Skin of body (tissue), 2 donors: ENCODE results near the gene AUNIP. TPM values are rescaled to one million over a fixed set of nuclear protein-coding genes. Genes with fewer than 3 reads are reported as not detected.

Experiments
- DNase-seq: peaks from one replicate; lab custom pipeline; 2025; lab: John Stamatoyannopoulos, UW
- total RNA-seq: library from RNA; depleted of rRNA; stranded (reverse); fragments of >200 nt; gene quantifications from one replicate; pipeline ENCODE4 v1.2.3, GENCODE V29; 2014

Gene AUNIP
- total RNA-seq, 1 donor from 2014 or later = 1.1 TPM

DNA sequence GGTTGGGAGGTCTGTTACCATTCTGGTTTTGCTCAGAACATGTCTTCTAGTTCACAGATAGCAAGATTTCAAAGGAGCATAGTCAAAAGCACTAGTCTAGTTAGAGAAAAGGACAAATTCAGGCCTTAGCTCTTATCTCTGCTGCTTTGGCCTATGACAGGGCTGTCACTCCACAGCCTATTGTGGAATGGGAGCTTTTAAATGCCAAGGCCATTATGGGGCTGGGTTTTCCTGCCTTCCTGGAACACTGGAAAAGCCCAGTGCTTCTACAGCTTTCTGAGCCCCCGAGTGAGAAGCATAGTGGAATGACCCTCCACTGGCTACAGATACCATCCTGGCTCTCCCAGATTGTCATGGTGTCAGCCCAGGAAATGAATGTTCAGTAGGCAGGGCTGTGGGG lies 30.2 kb downstream of the AUNIP start:
- DNase-seq = no peak

DNA sequence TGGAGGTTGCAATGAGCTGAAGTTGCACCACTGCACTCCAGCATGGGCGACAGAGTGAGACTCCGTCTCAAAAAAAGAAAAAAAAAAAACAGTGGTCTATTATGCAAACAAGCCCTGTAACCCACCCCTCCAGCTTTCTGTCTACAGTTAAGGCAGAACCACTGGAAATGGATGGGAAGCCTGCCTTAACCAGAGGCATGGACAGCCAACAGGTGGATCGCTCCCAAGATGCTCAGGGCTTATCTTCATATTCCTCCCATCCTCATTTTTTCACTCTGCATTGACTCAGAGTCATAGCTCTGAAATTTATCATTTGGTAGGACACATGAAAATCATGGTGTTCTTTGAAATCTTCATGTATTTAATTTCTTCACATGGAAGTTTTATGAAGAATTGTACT lies 30.8 kb downstream of the AUNIP start:
- no peak for DNase-seq

DNA sequence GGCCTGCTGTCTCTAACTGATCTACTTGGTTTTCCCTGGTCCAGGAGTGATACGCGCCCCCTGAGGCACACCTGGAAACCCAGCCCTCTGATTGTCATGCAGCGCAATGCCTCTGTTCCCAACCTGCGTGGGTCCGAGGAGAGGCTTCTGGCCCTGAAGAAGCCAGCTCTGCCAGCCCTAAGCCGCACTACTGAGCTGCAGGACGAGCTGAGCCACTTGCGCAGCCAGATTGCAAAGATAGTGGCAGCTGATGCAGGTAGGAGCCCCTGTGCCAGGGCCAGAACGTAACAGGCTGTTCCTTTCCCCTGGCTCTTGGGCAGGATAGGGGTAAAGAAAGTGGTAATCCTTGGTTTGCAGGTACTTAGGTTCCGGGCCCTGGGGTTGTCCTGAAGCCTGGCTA lies 32.7 kb downstream of the AUNIP start:
- DNase-seq = no peak

DNA sequence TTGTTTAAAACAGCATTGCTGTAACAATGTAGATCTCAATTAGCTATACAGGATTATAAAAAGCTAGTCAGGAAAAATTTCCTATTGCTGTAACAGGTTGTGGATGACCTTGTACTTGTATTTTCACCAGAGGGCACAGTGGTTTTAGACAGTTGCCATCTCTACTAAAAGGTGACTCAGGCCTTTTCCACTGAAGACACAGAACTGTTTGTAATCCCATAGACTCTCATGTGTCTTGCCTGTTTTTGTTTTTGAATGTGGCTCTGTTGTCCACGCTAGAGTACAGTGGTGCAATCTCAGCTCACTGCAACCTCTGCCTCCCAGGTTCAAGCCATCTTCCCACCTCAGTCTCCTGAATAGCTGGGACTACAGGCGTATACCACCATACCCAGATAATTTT lies 33.7 kb downstream of the AUNIP start:
- DNase-seq = no peak

DNA sequence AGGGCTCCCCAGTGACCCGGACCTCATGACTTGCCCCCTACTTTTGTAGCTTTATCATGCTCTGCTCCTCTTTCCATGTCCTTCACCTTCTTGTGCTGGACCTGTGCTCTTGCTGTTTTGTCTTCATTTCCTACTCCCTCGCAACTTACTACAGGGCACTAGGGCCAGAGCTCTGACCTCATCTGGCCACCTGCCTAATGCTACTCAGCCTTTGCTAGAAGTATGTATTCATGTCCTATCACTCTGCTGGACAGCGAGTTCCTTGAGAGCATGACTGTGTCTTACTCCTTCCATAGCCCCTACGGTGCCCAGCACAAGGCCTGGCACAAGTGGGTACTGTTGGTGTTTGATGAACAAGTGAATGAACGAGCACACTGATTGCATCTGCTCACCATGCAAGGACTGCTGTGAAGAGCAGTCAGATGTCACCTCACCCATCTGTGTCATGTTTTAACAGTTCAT lies 37.6 kb downstream of the AUNIP start:
- DNase-seq = no peak

DNA sequence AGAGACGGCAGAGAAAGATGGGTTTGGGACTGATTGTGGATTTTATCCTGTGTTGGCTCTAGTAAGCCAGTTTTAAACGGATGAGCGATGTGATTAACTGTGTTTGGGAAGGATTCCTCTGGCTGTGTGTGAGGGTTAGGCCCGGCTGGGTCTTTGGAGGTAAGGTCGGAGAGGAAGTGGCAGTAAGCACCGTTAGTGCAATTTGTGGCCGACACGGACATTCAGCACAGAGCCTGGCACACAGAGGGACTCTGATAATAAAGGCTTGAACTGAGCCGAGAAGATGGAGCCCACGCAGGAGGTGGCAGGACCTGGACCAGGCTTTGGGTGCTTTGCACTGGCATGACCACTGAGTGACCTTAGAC lies 38.2 kb downstream of the AUNIP start:
- no peak for DNase-seq

DNA sequence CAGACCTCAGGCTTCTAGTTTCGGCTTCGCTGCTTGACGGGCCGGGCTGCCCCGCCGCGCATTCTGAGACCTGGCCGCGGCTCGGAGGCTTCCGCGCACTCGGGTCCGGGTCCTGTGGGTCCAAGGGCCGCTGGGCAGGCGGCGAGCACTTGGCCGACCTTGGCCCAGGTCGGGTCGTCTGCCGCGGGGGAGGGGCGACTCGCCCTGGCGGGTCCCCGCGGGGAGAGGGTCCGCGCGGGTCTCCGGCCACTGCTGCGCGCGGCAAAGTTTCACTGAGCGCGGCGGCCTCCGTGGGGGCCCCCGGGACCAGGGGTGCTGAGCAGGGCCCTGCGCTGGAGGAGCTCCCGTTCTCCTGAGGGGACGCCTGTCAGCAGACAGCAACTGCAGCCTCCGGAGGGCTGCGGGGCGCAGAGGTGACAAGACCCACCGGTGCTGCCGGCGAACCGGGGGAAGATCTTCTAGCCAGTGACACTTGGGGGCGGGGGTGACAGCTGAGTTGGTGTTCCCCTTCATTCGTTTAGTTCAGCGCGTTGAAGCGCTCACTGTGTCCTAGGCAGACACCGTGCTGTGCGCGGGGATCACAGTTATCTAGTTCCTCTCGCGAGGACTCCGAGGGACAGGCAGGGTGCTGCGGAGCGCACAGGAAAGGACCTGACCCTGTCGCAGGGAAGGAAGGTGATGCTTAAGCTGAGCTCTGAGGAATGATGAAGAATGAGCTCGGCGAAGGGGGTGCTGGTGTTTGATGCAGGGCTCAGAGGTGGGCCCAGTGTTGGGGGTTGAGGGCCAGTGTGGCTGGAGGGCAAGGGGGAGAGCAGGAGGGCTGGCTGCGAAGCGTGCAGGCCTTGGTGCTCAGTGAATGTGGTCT lies 38.8 kb downstream of the AUNIP start:
- peak; percentile 17 for DNase-seq

DNA sequence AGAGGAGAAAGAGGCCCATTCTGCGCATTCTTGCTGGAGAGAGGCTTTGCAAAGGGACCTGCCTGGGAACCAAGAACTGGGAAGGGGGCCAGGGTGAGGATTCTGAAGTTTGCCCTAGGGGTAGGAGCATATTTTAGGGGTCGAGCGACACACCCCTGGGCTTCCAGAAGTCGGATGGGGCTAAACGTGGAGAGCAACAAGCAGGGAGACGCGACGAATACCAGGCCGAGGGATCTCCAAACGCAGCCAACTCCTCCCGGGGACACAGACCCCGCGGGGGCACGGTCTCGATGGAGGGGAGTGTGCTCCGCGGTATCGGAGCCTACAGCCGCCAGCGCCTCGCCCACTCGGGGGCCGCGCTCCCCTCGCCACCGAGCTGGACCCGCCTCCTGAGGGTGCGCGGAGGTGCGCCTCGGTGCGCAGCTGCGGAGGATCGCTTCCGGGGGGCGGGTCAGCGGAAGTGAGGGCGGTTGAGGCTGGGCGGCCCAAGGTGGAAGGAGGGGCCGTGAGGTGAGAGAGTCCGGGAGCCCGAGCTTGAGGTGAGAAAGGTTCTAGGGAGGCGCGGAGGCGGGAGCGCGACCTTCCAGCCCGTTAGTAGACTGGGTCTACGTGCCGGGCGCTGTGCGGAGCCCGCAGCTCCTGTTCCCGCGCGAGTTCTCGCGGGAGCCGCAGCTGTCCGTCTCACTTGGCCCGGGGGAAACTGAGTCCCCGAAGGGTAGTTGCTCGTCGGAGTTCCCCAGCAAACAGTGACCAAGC lies 39.6 kb downstream of the AUNIP start, which contains the start of gene MTFR1L:
Gene MTFR1L, plus strand, starts transcription at position 464 of the 756 bp plus-strand sequence. CDS start 3,151 bp downstream, outside the sequence.
- peak; percentile 74 for DNase-seq

DNA sequence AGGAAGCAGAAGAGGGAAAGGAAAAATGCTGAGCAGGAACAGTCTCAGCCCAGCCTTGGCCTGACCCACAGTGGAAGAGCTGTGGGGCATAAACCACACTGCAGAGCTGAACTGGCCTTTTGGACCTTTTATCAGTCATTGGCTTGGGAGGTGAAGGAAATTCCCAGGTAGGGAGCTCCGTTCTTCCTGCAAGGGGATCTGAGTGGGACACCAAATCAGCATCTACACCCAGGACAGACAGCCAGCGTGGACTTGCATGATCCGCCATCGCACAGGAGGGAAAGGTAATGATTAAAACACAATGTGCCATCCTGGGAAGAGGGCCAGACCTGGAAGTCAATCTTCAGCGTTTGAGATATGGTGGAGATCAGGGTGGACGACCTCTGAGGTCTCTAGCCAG lies 40.7 kb downstream of the AUNIP start:
- no peak for DNase-seq

DNA sequence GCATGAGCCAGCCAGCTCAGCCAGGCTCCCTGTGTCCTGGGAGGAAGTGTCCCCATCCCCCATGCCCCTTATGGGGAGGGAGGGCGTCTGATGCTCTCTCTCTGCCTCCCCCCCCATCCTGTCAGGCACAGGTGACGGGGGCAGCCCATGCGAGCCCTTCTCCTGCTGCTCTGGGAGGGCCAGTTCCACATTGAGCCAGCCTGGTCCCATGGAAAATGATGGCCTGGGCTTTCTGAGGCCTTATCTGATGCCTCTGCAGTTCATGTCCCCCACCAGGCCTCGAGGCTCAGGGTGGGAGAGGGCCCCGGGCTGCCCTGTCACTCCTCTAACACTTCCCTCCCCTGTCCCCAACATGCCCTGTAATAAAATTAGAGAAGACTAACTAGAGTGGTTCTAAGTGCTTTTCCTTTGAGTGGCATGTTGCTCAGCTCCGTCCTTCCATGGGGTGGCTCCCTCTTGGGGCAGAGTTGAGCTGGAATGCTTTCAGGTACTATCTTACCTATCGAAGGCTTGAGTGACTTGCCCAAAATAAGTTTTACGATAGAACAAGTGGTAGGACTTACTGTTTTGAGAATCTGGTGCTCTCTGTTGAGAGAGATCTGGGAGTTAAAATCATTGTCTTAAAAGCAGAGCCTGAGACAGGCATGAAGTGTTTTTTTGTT lies 41.3 kb downstream of the AUNIP start:
- no peak for DNase-seq

DNA sequence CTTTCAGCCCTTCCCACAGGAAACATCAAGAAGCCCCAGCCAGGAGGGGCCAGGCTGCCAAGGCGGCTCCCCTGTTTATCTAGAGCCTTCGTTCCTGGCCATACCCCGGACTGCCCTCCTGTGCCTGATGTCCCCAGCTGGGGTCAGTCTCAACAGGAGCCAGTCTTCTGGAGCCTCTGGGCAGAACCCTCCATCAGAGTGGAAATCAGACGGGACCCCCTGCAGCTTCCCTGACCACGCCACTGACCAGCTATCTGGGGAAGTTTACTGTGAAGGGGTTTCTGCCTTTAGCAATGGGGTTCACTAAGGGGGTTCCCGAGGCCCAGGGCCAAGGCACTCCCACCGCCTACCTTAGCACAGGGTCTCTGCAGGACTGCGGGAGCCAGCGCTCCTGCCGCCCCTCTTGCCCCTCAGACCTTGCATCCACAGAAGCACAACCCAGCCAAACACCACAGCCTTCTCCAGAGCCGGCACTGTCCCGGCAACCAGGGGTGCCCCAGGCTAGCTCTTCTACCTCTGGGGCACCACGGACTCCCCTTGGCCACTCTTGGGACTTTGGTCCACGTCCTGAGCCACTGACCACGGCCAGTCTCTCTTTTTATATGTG lies 43.0 kb downstream of the AUNIP start:
- no peak for DNase-seq

DNA sequence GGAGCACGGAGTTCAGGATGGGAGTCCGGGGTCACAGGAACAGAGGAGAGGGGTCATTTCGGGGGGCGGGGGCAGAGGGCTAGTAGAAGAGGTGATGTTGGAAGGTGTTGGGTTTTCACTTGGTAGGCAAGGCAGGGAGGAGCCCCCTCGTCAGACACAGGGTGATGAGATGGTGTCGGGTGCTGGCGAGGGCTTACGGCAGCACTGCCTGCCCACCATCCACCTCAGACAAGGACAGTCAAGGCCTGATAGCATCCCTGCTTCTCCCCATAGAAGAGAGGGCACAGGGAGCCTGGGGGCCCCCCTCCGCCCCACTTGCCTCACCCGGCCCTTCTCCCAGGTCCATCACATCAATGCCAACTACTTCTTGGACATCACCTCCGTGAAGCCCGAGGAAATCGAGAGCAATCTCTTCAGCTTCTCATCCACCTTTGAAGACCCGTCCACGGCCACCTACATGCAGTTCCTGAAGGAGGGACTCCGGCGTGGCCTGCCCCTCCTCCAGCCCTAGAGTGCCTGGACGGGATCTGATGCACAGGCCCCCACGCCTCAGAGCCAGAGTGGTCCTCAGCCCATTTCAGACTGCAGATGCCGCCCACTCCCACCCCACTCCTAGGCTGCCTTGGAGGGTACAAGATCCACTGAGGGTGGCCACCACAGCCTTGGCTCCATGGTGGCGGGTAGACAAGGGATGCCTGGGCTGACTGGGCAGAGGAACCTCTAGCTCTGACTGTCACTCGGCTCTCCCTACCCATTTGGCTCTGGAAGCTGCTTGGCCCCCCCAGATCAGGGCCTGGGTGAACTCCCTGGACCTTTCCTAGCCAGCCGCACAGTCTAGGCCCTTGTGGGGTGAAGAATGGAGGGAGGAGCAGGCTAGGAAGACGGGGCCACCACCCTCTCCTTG lies 43.8 kb downstream of the AUNIP start:
- no peak for DNase-seq

DNA sequence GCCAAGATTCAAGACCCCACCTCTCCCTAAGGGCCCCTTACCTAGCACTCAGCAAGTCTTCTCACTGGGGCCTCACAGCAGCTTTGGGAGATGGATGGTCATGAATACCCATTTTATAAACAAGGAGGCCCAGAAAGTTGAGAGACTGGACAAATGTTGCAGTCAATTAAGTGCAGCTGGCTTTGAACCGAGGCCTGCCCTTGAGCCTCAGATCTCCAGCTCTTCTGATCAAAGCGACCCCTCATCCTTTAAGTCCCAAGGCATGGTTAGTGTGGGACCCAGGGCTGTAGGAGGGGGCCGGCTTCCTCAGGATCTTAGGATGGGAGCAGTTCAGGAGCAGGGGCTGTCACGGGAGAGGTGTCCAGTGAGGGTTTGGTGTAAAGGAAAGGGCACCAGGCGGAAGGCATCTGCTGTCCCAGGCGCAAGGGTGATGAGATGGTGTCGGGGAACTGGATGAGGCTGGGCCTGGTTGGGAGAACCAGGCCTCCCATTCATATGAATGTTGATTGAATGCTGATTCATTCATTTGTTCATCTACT lies 44.6 kb downstream of the AUNIP start:
- no peak for DNase-seq

DNA sequence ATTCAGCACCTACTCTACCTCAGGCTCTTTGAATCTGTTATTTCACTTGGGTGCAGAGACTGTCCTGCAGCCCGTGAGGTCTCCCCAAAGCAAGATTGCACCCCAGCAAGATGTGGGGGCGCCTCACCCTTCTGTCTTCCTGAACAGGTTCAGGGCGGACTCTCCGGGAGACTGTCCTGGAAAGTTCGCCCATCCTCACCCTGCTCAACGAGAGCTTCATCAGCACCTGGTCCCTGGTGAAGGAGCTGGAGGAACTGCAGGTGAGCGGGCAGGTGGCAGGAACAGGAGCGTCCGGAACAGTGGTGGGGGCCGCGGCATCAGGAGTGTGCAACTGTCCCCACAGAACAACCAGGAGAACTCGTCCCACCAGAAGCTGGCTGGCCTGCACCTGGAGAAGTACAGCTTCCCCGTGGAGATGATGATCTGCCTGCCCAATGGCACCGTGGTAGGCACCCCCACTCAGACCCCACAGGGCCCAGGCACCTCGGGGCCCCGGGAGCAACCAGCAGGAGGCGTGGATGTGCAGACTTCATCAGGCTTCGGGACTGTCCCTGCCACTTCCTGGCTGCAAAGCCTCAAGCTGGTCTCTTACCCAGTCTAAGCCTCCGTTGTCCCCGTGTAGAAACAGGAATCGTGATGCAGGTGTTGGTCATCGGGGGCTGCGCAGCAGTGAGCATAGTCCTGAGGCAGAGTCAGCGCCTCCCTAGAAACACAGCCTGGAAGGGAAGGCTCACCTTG lies 45.4 kb downstream of the AUNIP start:
- no peak for DNase-seq

DNA sequence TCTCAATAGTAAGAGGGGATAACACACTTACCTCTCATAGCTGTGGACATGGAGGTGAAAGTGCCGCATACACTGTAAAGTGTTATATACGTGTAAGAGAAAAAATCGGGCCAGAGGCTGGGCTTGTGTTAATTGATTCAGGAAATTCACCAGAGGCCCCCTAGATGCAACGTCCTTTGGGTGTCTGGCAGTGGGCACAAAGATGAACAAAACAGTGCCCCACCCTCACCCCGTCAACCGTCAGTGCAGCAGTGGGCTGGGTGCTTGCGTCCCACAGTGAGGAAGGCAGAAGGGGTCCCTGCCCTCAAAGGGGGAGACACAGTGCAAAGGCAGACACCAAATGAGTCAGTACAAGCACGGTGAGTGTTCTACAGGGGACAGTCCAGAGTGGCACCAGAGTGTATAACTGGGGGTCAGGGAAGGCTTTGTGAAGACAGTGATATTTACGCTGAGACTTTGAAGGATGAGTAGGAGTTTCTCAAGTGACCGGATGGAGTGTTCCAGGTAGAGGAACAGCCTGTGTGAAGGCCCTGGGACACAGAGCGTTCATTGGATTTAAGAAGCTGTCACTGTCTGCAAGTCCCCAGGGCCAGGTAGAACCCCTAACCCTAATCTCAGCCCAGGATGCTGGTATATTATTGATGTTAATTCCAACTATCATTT lies 46.1 kb downstream of the AUNIP start:
- DNase-seq = no peak

DNA sequence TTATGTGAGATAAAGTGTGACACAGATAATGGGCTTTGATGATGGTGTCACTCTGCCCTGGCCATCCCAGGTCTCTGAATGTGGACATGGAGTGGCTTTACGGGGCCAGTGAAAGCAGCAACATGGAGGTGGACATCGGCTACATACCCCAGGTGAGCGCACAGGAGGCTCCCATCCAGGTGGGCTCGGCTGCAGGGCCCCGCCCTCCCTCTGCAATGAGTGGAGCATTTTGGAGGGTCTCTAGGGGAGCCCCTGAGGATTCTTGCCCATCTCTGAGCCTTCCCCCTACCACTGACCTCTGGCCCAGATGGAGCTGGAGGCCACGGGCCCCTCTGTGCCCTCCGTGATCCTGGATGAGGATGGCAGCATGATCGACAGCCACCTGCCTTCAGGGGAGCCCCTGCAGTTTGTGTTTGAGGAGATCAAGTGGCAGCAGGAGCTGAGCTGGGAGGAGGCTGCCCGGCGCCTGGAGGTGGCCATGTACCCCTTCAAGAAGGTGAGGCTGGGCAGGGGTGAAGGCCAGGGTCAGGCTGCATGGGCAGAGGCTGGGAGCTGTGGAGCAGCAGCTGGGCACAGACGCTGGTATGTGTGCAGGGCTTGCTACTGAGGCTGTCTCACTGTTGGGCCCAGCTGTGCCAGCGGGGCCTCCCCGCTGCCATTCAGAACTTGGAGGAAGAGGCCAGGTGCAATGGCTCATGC lies 47.7 kb downstream of the AUNIP start:
- DNase-seq = no peak

DNA sequence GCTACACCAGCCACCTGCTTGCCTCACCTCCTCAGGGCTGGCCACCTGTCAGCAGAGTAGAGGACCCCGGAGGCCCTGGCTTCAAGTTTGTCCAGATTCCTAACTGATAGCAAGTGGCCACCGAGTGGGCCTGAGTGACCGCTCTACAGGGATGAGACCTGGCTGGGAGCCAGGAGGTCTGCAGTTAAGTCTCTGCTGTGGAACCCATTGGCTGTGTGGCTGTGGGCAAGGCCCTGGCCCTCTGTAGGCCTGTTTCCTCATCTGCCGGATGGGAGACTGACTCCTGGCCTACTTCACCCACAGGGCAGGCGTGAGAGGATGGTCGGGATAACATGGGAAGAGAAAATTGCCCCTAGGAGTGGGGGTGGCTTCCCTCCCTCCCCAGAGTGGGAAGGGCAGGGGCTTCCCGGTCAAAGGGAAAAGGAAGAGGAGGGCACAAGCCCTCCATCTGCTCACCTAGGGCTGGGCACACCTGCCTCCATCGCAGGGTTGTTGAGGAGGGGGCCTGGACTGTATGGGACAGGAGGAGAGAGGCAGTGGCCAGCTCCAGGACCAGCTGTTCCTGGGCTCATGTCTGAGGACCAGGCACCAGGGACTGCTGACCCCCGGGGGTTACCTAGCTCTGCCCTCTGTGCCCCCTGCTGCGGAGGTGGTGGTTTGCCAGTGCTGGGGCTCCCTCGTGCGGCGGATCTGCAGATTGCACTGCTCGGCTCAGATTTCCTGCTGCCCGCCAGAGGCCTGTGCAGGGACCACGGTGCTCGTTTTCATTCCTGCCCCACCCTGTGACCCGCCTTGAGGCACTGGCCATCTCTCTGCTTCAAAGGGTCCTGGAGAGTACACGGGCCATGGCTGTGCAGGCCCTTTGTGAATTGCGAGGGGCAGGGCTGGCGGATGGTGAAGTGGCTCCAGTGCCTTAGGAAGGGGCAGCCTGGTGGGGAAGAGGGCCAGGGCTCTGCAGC lies 48.6 kb downstream of the AUNIP start:
- peak; percentile 24 for DNase-seq
